IPS-NIHi11 (cell line): Measurements from ENCODE around the gene BBLN.
"Not testable (repeated sequence)": the region's sequence is repeated elsewhere in the genome, so short reads cannot be mapped to it uniquely, and the experiment has no call there.

Experiments
- DNase-seq: peaks from one replicate; pipeline ENCODE4 v3.0.0; 2012; ENCODE audit warnings: mixed read lengths, low spot score

BBLN gene

GRCh38 chr9:128159784-128160602 lies at the start of gene BBLN:
Gene BBLN, plus strand, starts transcription at chr9:128160265. Its CDS starts 143 bp downstream, at chr9:128160408.
- DNase-seq: peak; percentile 99

- not testable (repeated sequence) for DNase-seq
Observed at GRCh38 chr9:128111726-128112125, 48.3 kb upstream of the BBLN start.

GRCh38 chr9:128113526-128114325 lies 46.3 kb upstream of the BBLN start:
- DNase-seq: no peak

GRCh38 chr9:128114326-128115186 lies 45.5 kb upstream of the BBLN start:
- no peak for DNase-seq

- DNase-seq: no peak
Observed at GRCh38 chr9:128115187-128116103, 44.6 kb upstream of the BBLN start.

GRCh38 chr9:128116104-128117083 lies 43.7 kb upstream of the BBLN start:
- DNase-seq: no peak

GRCh38 chr9:128117613-128118471 lies 42.2 kb upstream of the BBLN start:
- DNase-seq: peak; percentile 93

GRCh38 chr9:128118472-128118857 lies 41.6 kb upstream of the BBLN start:
- no peak for DNase-seq

- no peak for DNase-seq
Observed at GRCh38 chr9:128118971-128119665, 40.9 kb upstream of the BBLN start.

- no peak for DNase-seq
Observed at GRCh38 chr9:128120061-128120740, 39.9 kb upstream of the BBLN start.

GRCh38 chr9:128120741-128121465 lies 39.2 kb upstream of the BBLN start:
- DNase-seq: no peak

- DNase-seq: no peak
Observed at GRCh38 chr9:128121466-128121810, 38.6 kb upstream of the BBLN start.

- no peak for DNase-seq
Observed at GRCh38 chr9:128121924-128122808, 37.9 kb upstream of the BBLN start.

- DNase-seq: no peak
Observed at GRCh38 chr9:128122809-128123175, 37.3 kb upstream of the BBLN start.

- no peak for DNase-seq
Observed at GRCh38 chr9:128123451-128124080, 36.5 kb upstream of the BBLN start.

- DNase-seq: no peak
Observed at GRCh38 chr9:128124451-128124850, 35.6 kb upstream of the BBLN start.
